ENCODE data around the gene NIN.
A peak's percentile ranks its signal among the peaks of the same experiment; 100 is the strongest.
"Not testable (repeated sequence)": the region's sequence is repeated elsewhere in the genome, so short reads cannot be mapped to it uniquely, and the experiment has no call there.

NIN gene

DNA sequence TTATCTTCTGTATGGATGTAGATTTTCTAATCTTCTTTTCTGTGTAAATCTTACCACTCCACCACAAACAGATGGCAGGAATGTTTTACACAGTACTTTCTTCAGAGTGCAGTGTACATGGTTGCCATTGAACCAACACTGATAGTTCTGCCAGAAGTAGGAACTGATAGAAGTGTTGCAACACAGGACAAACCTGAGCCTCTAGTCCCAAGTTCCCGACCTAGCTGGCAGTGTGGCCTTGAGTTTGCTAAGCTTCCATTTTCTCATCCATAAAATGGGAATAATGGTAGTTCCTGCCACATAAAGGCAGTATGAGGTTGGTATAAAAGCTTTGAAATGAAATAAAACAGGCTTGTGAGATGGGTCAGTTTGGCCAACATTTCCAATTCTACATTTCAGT lies 112.0 kb downstream of the NIN start:
- DNase-seq, result no peak

DNA sequence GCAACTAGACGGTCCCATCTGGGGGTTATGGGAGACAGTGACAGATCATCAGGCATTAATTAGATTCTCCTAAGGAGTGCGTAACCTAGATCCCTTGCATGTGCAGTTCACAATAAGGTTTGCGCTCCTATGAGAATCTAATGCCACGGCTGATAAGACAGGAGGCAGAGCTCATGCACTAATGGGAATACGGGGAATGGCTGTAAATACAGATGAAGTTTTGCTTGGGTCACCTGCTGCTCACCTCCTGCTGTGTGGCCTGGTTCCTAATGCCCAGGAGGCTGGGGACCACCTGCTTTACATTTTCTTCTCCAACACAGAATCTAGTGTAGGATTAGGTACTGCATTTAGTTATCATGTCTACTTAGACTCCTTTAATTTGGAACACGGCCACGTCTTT lies 113.2 kb downstream of the NIN start:
- DNase-seq, result no peak

DNA sequence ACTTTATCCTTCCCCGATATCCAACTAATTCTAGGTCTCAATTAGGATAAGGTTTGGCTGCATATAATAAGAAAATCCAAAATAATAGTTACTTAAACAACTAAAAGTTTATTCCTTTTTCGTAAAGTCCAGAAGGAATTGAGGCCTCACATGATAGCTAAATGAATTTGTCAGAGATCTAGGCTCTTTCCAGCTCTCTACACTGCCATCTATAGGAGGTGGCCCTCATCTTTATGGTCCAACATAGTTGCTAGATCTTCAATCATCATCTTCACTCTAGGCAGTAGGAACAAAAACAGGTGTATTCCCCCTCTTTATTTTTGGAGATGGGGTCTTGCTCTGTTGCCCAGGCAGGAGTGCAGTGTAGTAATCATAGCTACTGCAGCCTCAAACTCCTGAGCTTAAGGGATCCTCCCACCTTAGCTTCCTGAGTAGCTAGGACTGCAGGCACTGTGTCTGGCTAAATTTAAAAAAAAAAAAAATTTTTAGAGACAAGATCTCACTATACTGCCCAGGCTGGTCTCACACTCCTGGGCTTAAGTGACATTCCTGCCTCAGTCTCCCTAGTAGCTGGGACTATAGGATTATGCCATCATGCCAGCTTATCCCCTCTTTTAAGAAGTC lies 116.4 kb downstream of the NIN start:
- DNase-seq, result peak in 7 of 51 donors; percentile 0 to 20 (median 6)

DNA sequence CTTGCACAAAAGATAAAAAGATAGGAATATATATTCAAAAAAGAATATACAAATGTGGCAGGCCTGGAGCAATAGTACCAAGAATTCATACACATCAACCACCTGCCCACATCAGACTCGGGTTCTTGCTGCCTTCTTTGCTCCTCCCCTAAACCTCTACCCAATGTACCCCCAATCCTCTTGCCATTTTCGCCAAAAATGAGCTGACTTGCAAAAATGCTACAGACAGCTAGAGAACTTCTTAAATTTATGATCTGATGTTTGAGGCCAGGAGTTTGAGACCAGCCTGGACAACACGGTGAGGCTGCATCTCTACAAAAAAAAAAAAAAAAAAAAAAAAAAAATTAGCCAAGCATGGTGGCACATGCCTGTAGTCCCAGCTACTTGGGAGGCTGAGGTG lies 119.9 kb downstream of the NIN start:
- DNase-seq, result no peak

DNA sequence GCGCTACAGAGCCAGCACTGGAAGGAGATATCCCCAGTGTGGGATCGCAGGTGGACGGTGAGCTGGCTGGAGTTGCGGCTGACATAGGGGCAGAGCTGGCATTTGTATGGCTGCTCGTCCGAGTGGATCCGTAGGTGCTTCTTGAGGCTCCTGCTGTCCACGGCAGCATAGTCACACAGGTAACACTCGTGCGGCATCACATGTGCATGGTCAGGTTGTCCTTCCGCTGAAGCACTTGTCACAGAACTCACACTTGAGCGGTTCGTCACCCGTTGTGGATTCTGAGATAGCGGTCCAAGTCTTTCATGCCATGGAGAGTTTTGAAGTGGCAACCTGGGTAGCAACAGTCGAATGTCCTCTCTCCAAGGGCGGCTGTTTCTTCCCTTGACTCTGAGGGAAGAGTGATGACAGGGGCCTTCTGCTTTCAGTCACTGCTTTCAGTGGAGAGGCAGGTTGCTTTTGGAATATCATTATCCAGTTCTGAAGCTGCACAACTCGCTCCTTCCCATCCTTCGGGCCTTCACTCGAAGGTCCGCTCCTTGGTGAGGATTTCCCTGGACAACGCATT lies 125.9 kb downstream of the NIN start:
- DNase-seq, result no peak

DNA sequence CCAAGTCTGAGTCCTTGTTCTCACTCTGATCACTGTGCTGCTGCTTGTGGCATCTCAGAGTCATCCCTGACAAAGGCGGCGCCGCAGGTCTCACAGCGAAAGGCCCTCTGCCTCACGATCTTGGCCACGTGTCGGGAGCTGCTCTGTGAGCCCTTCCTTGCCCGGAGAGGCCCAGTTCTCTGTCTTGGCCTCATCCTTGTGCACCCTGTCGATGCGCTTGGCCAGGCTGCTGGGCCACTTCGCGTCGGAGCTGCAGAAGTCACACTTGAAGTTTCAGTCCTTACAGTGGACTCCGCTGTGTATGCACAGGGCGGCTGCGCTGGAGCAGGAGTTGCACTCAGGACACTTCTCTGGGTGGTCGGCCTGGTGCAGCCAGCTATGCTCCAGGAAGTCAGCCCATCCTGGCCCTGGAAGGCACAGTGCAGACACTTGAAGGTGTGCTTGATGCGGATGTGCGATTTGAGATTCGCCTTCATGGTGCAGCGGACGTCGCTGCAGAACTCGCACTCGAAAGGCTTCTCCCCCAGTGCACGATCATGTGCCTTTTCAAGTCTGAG lies 126.4 kb downstream of the NIN start:
- DNase-seq, result no peak

DNA sequence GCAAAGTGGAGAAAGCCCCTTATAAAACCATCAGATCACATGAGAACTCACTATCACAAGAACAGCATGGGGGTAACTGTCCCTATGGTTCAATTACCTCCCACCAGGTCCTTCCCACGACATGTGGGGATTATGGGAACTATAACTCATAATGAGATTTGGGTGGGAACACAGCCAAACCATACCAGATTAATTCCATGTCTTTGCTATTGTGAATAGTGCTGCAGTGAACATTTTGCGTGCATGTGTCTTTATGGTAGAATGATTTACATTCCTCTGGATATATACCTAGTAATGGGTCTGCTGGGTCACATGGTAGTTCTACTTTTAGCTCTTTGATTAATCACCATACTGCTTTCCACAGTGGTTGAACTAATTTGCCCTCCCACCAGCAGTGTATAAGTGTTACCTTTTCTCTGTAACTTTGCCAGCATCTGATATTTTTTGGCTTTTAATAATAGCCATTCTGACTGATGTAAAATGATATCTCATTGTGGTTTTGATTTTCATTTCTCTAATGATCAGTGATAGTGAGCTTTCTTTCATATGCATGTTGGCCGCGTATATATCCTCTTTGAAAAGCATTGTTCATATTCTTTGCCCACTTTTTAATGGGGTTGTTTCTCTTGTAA lies 133.2 kb downstream of the NIN start:
- no peak for DNase-seq

DNA sequence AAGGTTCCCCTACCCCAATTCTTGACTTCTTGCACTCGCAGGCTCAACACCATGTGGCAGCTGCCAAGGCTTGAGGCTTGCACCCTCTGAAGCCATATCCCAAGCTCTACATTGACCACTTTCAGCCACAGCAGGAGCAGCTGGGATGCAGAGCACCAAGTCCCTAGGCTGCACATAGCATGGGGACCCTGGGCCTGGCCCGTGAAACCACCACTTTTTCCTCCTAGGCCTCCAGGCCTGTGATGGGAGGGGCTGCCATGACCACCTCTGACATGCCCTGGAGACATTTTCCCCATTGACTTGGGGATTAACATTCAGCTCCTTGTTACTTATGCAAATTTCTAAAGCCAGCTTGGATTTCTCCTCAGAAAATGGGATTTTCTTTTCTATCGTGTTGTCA lies 136.7 kb downstream of the NIN start:
- not testable (repeated sequence) for DNase-seq

DNA sequence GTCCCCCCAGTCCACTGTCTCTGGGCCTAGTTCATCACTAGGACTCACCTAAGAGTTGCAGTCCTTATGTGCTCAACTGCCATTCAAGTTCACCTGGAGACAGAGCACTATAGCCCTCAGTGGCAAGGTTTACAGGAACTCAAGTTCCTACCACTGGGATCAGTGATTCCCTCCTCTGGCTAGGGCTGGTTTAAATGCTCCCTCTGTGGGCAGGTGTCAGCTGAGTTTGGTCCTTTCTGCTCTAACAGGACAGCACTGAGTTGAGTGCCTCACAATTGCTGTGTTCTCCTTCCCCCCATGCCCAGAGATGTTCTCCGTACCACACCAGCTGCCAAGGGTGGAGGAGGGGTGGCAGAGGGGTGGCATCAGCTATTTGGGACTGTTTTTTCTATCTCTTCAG lies 142.1 kb downstream of the NIN start:
- no peak for DNase-seq

DNA sequence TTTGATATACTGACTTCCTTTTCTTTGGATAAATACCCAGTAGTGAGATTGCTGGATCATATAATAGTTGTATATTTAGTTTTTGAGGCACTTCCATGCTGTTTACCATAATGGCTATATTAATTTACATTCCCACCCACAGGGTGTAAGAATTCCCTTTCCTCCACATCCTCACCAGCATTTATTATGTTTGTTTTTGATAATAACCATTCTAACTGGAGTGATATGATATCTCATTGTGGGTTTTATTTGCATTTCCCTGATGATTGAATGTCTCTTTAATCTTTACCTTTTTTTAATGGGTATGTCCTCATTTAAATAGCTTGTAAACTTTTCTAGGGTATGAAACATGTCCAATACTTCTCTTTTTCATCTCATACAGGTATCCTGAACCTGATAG lies 151.3 kb downstream of the NIN start:
- no peak for DNase-seq

DNA sequence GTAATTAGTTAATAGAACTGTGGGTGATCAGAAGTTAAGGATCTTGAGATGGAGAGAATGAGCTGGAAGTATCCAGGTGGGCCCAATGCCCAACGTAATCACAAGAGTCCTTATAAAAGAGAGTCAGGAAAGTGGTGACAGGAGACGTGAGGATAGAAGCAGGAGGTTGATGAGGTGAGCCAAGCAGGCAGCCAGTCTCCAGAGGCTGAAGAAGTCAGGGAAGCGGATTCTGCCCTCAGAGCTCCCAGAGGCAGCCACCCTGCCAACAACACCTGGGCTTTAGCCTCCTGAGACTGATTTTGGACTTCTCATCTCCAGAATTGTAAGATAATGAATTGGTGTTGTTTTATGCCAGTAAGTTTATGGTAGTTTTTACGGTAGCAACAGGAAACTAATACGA lies 152.8 kb downstream of the NIN start:
- DNase-seq, result no peak

DNA sequence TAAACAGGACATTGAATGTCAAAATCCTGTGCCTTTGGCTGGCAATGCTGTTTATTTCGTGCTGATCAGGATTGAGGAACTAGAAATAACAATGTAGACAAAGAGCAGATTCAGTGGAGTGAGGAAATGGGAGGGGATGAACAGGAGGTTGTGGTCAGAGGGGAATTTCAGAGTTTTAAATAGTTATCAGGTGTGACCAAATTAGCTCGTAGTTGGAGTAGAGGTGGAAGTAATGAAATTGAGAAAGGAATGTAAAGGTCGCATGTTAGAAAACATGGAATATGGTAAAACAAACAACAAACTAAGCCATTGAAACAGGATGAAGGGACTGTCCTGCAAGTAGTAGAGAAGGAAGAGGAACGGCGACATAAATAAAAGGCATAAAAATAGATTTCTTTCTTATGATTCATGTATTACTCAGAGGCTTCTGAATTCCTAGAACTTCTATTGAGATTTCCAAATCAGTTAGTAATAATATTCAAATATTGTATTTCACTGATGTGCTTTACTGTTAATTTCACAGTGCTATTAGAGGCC lies 153.4 kb downstream of the NIN start:
- DNase-seq, result no peak

DNA sequence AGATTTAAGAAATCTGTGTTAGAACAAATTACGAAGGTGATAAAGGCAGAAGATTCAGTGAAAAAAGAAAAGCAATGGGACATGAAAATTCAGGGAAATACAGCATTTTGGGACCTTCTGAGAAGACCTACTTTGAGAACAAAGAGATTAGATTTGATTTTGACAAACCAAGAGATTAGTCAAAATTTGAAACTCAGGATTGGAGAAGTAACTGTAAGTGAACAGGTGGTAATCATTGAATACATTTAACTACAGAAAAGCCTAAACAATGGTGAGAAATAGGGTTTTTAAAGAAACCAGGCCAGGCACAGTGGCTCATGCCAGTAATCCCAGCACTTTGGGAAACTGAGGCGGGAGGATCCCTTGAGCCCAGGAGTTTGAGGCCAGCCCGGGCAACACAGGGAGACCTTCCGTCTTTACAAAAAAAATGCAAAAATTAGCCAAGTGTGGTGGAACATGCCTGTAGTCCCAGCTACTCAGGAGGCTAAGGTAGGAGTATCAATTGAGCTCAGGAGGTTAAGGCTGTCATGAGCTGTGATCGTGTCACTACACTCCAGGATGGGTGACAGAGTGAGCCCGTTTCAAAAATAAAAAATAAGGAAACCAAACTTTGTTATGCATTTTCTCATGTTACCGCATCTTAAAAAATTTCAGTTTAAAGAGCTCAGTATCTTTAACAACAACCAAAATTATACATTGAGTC lies 154.0 kb downstream of the NIN start:
- DNase-seq, result no peak

DNA sequence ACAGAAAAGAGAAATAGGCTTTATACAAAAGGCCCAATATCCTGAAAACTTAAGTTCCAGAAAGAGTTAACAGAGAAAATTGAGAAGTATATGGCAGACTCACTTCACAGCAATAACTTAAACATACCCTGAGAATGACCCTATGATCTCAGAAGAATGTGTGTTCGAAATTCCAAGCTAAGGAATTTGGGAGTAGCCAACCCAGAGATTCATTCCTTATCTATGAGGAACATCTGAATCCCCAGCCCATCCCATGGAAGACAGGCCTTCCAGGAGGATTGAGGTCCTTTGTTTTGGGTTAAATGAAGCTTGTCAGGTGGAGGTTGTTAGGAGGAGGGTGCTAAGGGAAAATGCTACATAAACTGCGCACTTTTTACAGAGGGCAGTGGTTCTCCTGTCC lies 155.4 kb downstream of the NIN start:
- DNase-seq, result no peak

DNA sequence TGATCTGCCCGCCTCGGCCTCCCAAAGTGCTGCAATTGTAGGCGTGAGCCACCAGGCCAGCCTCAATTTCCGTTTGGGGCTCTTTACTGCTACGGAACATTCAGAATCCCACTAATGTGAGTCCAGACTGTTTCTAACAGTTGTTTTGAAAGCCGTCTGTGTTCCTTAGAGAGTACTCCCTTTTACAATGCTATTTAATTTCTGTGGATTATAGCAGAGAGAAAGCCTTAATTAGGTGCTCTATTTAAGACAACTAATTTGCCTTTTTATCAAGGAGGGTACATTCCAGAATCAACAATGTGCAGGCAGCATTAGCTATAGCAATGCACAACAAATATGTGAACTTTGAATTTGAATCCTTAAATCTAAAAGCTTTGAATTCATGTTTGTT lies 160.1 kb downstream of the NIN start:
- no peak for DNase-seq

DNA sequence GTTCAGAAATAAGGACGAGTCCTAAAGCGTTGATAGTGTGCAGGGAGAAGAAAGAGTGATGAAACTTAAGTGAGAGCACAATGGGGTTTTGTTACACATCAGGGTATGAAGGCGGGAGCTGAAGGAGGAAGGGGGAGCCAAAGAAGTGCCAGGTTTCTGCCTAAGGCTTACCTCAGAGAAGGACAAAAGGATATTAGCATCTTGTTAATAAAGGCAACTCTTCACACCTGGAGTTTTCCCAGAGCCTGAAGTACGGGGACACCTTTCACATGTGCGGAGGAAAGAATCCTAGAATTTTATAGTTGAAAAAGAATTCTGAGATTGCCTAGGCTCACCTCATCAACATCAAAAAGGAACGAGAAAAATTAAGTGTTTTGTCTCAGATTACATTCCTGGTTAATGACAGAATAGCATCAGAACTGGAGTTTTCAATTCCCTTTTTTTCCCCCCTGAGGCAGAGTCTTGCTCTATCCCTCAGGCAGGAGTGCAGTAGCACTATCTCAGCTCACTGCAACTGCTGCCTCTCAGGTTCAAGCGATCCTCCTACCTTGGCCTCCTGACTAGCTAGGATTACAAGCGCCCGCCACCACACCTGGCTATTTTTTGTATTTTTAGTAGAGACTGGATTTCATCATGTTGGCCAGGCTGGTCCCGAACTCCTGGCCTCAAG lies 160.6 kb downstream of the NIN start:
- DNase-seq, result no peak
